ENCODE results near the gene PCDHA7.
"Not testable (repeated sequence)": the region's sequence is repeated elsewhere in the genome, so short reads cannot be mapped to it uniquely, and the experiment has no call there.

PCDHA7 gene, protein sequence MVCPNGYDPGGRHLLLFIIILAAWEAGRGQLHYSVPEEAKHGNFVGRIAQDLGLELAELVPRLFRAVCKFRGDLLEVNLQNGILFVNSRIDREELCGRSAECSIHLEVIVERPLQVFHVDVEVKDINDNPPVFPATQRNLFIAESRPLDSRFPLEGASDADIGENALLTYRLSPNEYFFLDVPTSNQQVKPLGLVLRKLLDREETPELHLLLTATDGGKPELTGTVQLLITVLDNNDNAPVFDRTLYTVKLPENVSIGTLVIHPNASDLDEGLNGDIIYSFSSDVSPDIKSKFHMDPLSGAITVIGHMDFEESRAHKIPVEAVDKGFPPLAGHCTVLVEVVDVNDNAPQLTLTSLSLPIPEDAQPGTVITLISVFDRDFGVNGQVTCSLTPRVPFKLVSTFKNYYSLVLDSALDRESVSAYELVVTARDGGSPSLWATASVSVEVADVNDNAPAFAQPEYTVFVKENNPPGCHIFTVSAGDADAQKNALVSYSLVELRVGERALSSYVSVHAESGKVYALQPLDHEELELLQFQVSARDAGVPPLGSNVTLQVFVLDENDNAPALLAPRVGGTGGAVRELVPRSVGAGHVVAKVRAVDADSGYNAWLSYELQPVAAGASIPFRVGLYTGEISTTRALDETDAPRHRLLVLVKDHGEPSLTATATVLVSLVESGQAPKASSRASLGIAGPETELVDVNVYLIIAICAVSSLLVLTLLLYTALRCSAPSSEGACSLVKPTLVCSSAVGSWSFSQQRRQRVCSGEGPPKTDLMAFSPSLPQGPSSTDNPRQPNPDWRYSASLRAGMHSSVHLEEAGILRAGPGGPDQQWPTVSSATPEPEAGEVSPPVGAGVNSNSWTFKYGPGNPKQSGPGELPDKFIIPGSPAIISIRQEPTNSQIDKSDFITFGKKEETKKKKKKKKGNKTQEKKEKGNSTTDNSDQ

DNA sequence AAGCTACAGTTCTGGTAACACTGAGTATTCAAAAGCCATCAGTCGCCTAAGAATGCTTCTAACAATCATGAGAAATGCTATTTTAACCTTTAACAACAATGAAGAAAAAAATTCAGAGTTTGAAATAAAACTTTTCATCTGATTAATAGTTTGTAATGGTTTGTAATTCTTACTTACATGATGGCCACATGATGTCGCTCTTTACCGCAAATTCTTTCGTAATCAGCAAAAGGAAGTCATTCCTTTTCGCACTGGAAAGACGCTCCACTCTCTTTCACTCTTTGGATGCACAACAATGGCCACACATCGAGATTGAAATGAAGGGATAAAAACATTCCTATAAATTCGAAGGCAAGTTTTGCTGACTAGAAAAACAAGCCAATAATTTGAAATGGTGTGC is at the start of gene PCDHA7:
PCDHA7 (plus strand) TSS at position 277 of the 400 bp plus-strand sequence; CDS start at position 392, 115 bp downstream.
- DNase-seq (ENCODE audit: low read depth): no peak

DNA sequence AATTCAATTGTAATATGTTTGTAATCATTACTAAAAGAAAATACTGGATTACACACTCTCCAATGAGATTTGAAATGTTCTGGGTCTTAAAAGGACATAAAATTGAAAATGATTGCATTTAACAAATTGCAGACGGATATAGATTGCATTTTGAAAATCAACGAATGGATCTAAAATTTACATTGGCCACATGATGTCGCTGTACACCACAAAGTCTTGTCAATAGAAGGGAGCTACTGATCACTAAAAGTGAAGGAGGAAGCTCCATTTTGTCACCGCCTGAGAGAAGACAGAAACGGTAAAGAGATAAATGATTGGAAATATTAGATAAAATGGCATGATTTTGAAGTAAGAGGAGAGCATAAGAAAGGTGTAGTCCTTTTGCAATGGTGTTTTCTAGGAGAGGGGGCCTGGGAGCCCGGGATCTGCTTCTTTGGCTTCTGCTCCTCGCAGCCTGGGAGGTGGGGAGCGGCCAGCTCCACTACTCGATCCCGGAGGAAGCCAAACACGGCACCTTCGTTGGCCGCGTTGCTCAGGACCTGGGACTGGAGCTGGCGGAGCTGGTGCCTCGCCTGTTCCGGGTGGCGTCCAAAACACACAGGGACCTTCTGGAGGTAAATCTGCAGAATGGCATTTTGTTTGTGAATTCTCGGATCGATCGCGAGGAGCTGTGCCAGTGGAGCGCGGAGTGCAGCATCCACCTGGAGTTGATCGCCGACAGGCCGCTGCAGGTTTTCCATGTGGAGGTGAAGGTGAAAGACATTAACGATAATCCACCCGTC is 48.0 kb upstream of the PCDHA7 start, which contains the start of gene PCDHA1:
PCDHA1 (plus strand) TSS at position 236 of the 782 bp plus-strand sequence.
- DNase-seq (ENCODE audit: low read depth): no peak

DNA sequence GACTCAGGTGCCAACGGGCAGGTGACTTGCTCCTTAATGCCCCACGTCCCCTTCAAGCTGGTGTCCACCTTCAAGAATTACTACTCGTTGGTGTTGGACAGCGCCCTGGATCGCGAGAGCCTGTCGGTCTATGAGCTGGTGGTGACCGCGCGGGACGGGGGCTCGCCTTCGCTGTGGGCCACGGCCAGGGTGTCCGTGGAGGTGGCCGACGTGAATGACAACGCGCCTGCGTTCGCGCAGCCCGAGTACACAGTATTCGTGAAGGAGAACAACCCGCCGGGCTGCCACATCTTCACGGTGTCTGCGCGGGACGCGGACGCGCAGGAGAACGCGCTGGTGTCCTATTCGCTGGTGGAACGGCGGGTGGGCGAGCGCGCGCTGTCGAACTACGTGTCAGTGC is 46.6 kb upstream of the PCDHA7 start:
- not testable (repeated sequence) for DNase-seq (ENCODE audit: low read depth)

DNA sequence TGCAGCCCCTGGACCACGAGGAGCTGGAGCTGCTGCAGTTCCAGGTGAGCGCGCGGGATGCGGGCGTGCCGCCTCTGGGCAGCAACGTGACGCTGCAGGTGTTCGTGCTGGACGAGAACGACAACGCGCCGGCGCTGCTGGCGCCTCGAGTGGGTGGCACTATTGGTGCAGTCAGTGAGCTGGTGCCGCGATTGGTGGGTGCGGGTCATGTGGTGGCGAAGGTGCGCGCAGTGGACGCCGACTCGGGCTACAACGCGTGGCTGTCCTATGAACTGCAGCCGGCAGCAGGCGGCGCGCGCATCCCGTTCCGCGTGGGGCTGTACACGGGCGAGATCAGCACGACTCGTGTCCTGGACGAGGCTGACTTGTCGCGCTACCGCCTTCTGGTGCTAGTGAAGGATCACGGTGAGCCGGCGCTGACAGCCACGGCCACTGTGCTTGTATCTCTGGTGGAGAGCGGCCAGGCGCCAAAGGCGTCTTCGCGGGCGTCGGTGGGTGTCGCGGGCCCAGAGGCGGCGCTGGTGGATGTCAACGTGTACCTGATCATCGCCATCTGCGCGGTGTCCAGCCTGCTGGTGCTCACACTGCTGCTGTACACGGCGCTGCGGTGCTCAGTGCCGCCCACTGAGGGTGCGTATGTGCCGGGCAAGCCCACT is 46.1 kb upstream of the PCDHA7 start:
- not testable (repeated sequence) for DNase-seq (ENCODE audit: low read depth)

DNA sequence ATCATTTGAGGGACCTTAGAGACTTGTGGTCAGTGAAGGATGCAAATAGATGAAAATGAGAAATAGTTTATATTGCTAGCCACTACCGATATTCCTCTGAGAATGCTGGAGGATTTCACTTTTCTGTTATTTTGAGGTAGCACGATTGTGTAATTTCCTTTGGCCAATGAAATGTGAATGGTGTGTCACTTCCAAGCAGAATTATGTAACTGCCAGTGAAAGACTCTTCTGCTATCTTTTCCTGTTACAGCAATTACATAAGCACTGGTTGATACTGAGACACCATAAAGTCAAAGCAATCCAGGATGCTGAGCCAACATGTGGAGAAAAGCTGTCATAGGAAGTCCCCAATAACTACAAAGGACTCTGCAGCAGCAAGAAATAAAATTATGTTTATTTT is 43.0 kb upstream of the PCDHA7 start:
- DNase-seq (ENCODE audit: low read depth): no peak

DNA sequence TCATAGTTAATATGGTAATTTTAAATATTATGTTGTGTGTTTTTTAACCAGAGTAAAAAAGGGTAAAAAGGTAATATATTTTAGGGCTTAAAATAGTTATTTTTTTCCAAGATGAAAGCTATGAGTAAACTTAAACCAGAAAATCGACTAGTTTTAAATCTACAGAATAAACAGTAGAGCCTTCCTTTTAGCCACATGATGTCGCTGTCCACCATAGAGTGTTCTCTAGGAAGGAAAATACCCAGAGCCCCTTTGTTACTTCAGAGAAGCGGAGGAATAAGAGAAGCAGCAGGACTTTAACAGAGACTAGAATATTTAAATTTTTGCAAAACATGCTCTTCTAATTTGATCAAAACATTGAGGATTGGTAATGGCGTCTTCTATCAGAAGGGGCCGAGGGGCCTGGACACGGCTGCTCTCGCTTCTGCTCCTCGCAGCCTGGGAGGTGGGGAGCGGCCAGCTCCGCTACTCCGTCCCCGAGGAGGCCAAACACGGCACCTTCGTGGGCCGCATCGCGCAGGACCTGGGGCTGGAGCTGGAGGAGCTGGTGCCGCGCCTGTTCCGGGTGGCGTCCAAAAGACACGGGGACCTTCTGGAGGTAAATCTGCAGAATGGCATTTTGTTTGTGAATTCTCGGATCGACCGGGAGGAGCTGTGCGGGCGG is 39.3 kb upstream of the PCDHA7 start, which contains the start of gene PCDHA2:
PCDHA2 (plus strand) TSS at position 258 of the 664 bp plus-strand sequence.
- DNase-seq (ENCODE audit: low read depth): no peak

DNA sequence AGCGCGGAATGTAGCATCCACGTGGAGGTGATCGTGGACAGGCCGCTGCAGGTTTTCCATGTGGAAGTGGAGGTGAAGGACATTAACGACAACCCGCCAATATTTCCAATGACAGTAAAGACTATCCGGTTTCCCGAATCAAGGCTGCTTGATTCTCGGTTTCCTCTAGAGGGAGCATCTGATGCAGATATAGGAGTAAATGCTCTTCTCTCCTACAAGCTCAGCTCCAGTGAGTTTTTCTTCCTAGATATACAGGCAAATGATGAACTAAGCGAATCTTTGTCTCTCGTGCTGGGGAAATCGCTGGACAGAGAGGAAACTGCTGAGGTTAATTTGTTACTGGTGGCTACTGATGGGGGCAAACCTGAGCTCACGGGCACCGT is 38.8 kb upstream of the PCDHA7 start:
- DNase-seq (ENCODE audit: low read depth): no peak

DNA sequence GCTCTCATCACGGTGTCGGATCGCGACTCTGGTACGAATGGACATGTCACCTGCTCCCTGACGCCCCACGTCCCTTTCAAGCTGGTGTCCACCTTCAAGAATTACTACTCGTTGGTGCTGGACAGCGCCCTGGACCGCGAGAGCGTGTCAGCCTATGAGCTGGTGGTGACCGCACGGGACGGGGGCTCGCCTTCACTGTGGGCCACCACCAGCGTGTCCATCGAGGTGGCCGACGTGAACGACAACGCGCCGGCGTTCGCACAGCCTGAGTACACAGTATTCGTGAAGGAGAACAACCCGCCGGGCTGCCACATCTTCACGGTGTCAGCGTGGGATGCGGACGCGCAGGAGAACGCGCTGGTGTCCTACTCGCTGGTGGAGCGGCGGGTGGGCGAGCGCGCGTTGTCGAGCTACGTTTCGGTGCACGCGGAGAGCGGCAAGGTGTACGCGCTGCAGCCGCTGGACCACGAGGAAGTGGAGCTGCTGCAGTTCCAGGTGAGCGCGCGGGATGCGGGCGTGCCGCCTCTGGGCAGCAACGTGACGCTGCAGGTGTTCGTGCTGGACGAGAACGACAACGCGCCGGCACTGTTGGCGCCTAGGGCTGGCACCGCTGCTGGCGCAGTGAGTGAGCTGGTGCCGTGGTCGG is 37.9 kb upstream of the PCDHA7 start:
- DNase-seq (ENCODE audit: low read depth): not testable (repeated sequence)

DNA sequence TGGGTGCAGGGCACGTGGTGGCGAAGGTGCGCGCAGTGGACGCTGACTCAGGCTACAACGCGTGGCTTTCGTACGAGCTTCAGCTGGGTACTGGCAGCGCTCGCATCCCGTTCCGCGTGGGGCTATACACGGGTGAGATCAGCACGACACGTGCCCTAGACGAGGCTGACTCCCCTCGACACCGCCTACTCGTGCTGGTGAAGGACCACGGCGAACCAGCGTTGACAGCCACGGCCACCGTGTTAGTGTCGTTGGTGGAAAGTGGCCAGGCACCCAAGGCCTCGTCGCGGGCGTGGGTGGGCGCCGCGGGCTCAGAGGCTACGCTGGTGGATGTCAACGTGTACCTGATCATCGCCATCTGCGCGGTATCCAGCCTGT is 37.4 kb upstream of the PCDHA7 start:
- no peak for DNase-seq (ENCODE audit: low read depth)

DNA sequence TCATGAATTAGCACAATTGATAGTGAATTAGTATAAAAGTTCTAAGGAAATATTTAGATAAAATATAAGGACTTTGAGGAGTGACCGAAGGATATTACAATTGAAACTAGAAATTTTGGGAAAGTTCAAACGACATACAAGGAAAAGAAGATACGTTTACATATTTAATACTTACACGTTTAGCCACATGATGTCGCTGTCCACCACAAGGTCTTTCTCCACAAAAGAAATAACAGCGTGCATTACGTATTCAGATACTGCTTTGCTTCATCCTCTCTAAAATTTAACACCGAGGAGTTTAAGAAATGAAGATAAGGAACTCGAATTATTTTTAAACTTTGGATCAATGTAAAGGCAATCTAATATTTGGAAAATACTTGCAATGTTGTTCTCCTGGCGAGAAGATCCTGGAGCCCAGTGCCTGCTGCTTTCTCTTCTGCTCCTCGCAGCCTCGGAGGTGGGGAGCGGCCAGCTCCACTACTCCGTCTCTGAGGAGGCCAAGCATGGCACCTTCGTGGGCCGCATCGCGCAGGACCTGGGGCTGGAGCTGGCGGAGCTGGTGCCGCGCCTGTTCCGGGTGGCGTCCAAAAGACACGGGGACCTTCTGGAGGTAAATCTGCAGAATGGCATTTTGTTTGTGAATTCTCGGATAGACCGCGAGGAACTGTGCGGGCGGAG is 33.1 kb upstream of the PCDHA7 start, which contains the start of gene PCDHA3:
PCDHA3 (plus strand) TSS at position 242 of the 678 bp plus-strand sequence.
- DNase-seq (ENCODE audit: low read depth): no peak

DNA sequence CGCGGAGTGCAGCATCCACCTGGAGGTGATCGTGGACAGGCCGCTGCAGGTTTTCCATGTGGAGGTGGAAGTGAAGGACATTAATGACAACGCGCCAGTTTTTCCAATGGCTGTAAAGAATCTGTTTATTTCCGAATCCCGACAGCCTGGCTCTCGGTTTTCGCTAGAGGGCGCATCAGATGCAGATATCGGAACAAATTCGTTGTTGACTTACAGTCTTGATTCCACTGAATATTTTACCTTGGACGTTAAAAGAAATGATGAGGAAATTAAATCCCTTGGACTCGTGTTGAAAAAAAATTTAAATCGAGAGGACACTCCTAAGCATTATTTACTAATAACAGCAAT is 32.6 kb upstream of the PCDHA7 start:
- DNase-seq (ENCODE audit: low read depth): no peak

DNA sequence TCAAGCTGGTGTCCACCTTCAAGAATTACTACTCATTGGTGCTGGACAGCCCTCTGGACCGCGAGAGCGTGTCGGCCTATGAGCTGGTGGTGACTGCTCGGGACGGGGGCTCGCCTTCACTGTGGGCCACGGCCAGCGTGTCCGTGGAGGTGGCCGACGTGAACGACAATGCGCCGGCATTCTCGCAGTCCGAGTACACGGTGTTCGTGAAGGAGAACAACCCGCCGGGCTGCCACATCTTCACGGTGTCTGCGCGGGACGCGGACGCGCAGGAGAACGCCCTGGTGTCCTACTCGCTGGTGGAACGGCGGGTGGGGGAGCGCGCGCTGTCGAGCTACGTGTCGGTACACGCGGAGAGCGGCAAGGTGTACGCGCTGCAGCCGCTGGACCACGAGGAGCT is 31.7 kb upstream of the PCDHA7 start:
- not testable (repeated sequence) for DNase-seq (ENCODE audit: low read depth)

DNA sequence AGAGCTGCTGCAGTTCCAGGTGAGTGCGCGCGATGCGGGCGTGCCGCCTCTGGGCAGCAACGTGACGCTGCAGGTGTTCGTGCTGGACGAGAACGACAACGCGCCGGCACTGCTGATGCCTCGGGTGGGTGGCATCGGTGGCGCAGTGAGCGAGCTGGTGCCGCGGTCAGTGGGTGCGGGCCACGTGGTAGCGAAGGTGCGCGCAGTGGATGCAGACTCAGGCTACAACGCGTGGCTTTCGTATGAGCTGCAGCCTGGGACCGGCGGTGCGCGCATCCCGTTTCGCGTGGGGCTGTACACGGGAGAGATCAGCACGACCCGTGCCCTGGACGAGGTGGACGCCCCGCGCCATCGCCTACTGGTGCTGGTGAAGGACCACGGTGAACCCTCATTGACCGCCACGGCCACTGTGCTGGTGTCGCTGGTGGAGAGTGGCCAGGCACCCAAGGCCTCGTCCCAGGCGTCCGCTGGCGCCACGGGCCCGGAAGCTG is 31.2 kb upstream of the PCDHA7 start:
- no peak for DNase-seq (ENCODE audit: low read depth)

DNA sequence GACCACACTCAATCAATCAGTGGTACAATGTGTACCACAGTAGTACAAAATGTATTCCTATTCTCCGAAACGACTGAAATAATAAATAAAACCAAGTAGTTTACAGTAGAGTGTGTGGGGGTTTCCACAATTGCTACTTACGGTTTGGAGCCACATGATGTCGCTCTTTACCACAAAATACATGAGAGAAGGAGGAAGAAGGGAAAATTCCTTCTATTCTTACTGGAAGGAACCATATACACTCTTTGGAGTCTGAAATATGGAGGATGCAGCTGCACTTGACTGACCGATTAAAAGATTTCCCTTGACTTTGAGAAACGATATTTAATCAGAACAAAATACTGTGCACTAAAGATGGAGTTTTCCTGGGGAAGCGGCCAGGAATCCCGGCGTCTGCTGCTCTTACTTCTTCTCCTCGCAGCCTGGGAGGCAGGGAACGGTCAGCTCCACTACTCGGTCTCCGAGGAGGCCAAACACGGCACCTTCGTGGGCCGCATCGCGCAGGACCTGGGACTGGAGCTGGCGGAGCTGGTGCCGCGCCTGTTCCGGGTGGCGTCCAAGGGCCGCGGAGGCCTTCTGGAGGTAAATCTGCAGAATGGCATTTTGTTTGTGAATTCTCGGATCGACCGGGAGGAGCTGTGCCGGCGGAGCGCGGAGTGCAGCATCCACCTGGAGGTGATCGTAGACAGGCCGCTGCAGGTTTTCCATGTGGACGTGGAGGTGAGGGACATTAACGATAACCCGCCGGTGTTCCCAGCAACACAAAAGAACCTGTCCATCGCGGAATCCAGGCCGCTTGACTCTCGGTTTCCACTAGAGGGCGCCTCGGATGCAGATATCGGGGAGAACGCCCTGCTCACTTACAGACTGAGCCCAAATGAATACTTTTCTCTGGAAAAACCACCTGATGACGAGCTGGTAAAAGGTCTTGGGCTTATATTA is 27.0 kb upstream of the PCDHA7 start, which contains the start of gene PCDHA4:
PCDHA4 (plus strand) TSS at position 235 of the 942 bp plus-strand sequence.
- DNase-seq (ENCODE audit: low read depth): no peak

DNA sequence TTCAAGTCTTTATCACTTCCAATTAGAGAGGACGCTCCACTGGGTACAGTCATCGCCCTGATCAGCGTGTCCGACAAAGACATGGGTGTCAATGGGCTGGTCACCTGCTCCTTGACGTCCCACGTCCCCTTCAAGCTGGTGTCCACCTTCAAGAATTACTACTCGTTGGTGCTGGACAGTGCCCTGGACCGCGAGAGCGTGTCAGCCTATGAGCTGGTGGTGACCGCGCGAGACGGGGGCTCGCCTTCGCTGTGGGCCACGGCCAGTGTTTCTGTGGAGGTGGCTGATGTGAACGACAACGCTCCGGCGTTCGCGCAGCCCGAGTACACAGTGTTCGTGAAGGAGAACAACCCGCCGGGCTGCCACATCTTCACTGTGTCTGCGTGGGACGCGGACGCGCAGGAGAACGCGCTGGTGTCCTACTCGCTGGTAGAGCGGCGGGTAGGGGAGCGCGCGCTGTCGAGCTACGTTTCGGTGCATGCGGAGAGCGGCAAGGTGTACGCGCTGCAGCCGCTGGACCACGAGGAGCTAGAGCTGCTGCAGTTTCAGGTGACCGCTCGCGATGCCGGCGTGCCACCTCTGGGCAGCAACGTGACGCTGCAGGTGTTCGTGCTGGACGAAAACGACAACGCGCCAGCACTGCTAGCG is 25.7 kb upstream of the PCDHA7 start:
- not testable (repeated sequence) for DNase-seq (ENCODE audit: low read depth)

DNA sequence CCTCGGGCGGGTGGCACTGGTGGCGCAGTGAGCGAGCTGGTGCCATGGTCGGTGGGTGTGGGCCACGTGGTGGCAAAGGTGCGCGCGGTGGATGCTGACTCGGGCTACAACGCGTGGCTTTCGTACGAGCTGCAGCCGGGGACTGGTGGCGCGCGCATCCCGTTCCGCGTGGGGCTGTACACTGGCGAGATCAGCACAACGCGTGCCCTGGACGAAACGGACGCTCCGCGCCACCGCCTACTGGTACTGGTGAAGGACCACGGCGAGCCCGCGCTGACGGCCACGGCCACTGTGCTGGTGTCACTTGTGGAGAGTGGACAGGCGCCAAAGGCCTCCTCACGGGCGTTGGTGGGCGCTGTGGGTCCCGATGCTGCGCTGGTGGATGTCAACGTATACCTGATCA is 25.2 kb upstream of the PCDHA7 start:
- no peak for DNase-seq (ENCODE audit: low read depth)

DNA sequence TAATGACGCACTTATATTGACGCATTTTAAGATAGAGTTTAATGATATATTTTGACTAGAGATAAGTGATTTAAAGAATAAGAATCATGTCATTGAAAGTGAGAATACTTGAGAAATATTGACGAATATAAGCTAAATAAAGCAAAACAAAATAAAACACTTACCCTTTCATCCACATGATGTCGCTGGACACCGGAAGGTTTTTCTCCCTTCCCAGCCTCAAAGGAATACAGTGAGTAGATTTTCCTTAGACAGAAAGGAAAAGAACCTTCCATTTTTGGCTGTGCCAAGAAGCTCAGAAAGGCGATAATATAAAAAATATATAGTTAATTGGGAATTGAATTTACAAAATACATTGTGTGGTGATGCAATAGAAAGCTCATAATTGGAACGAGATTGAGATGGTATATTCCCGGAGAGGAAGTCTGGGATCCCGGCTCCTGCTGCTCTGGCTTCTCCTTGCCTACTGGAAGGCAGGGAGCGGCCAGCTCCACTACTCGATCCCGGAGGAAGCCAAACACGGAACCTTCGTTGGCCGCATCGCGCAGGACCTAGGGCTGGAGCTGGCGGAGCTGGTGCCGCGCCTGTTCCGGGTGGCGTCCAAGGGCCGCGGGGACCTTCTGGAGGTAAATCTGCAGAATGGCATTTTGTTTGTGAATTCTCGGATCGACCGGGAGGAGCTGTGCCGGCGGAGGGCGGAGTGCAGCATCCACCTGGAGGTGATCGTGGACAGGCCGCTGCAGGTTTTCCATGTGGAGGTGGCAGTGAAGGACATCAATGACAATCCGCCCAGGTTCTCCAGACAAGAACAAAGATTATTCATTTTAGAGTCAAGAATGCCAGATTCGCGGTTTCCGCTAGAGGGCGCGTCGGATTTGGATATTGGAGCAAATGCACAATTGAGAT is 12.4 kb upstream of the PCDHA7 start, which contains the start of gene PCDHA5:
PCDHA5 (plus strand) TSS at position 239 of the 906 bp plus-strand sequence.
- no peak for DNase-seq (ENCODE audit: low read depth)

All from stimulated activated CD8-positive, alpha-beta memory T cell treated with anti-CD3 and anti-CD28 coated beads, Interleukin-15, amount 100 ng/mL, for 24 hours (primary cell).